Naive thymus-derived CD4-positive, alpha-beta T cell (primary cell): ENCODE measurements around the gene TFEB. TPM values are rescaled to one million over a fixed set of nuclear protein-coding genes. Genes with fewer than 3 reads are reported as not detected.

Experiments used
- ATAC-seq: fragments of 150-1000 bp; cut with Tn5 transposase; 2 replicates; pipeline ENCODE4 v1.10.0; 2021; ENCODE audit warnings: mild to moderate bottlenecking, moderate library complexity
- CTCF ChIA-PET: fragments of 350-600 bp; sonication (Branson Sonifier 250); formaldehyde crosslinking; loops from one replicate; lab custom pipeline; 2021; ENCODE audit warnings: antibody characterized with exemption; lab: Charles Lee
- POLR2A ChIA-PET: fragments of 350-600 bp; sonication (Branson Sonifier 250); formaldehyde crosslinking; loops from one replicate; lab custom pipeline; 2021; ENCODE audit warnings: antibody characterized with exemption, inconsistent platforms; lab: Charles Lee
- DNase-seq, 9 donors: peaks; one replicate each; pipeline versions ENCODE4 v3.0.0 to v3.0.0-alpha.2; 2020 to 2022; ENCODE audit warnings: mixed read lengths in 1 of 9
- H3K27ac ChIP-seq: one replicate; pipeline ENCODE4 v1.7.0; 2013; ENCODE audit warnings: mild to moderate bottlenecking, low read depth, low read length, moderate library complexity
- H3K27me3 ChIP-seq, 2 donors: one replicate each; pipeline ENCODE4 v1.7.0; 2013; ENCODE audit warnings: low read length in 2 of 2, mild to moderate bottlenecking in 2 of 2, moderate library complexity in 2 of 2; ENCODE audit not compliant: control insufficient read depth in 2 of 2, insufficient read depth in 2 of 2
- H3K36me3 ChIP-seq, 3 experiments: 1 replicate in 2 of 3; 2 replicates in 1 of 3; pipeline ENCODE4 v1.7.0; 2013; ENCODE audit warnings: low read length in 3 of 3, mild to moderate bottlenecking in 3 of 3, moderate library complexity in 1 of 3; ENCODE audit not compliant: insufficient read depth in 3 of 3, control insufficient read depth in 2 of 3
- H3K4me1 ChIP-seq, 2 donors: one replicate each; pipeline ENCODE4 v1.7.0; 2013; ENCODE audit warnings: low read length in 2 of 2, mild to moderate bottlenecking in 2 of 2, moderate library complexity in 1 of 2; ENCODE audit not compliant: control insufficient read depth in 2 of 2, insufficient read depth in 2 of 2
- H3K4me3 ChIP-seq: 2 replicates; pipeline ENCODE4 v1.7.0; 2013; ENCODE audit warnings: mild to moderate bottlenecking, low read length
- H3K9me3 ChIP-seq, 3 experiments: 1 replicate in 2 of 3; 2 replicates in 1 of 3; pipeline ENCODE4 v1.7.0; 2013; ENCODE audit warnings: low read length in 3 of 3; ENCODE audit not compliant: control insufficient read depth in 2 of 3
- H3K27ac Mint-ChIP-seq, 9 donors: one replicate each; pipeline ENCODE4 v1.8.0; 2020 to 2022; ENCODE audit warnings: mixed read lengths in 9 of 9, mild to moderate bottlenecking in 8 of 9, moderate library complexity in 5 of 9, inconsistent platforms in 2 of 9
- H3K27me3 Mint-ChIP-seq, 5 donors: one replicate each; pipeline ENCODE4 v1.8.0; 2021 to 2022; ENCODE audit warnings: mixed read lengths in 5 of 5, mild to moderate bottlenecking in 1 of 5
- H3K36me3 Mint-ChIP-seq, 5 donors: one replicate each; pipeline ENCODE4 v1.8.0; 2020 to 2022; ENCODE audit warnings: mixed read lengths in 5 of 5, mild to moderate bottlenecking in 3 of 5, inconsistent platforms in 1 of 5
- H3K4me1 Mint-ChIP-seq, 7 donors: one replicate each; pipeline ENCODE4 v1.8.0; 2020 to 2022; ENCODE audit warnings: mixed read lengths in 7 of 7, mild to moderate bottlenecking in 3 of 7, inconsistent platforms in 1 of 7
- H3K4me3 Mint-ChIP-seq, 10 donors: one replicate each; pipeline ENCODE4 v1.8.0; 2020 to 2022; ENCODE audit warnings: mild to moderate bottlenecking in 10 of 10, mixed read lengths in 10 of 10, moderate library complexity in 6 of 10, inconsistent platforms in 2 of 10
- H3K9me3 Mint-ChIP-seq, 11 donors: one replicate each; pipeline ENCODE4 v1.8.0; 2020 to 2022; ENCODE audit warnings: mixed read lengths in 11 of 11, mild to moderate bottlenecking in 4 of 11, inconsistent platforms in 1 of 11, moderate library complexity in 1 of 11
- intact Hi-C, 2 donors: fragments of 100-400 bp; cut with micrococcal nuclease; formaldehyde crosslinking; loops; one replicate each; pipeline ENCODE4 v1.15.1; 2023
- polyA plus RNA-seq, 2 donors: library from polyadenylated mRNA; unstranded; fragments of 300-500 nt; fragmentation: Illumina TruSeq; gene quantifications; one replicate each; pipeline ENCODE4 v1.2.3, GENCODE V29; 2021
- total RNA-seq, 6 experiments: library from RNA in 5 of 6; stranded (reverse) in 5 of 6; gene quantifications; 1 replicate in 5 of 6; 2 replicates in 1 of 6; pipeline ENCODE4 v1.2.3 and lab custom pipeline; 2021 to 2026

TFEB gene
- total and polyA plus RNA-seq, 7 experiments from 2014 or later = 2.4 to 39.9 (median 8.0) TPM

DNA sequence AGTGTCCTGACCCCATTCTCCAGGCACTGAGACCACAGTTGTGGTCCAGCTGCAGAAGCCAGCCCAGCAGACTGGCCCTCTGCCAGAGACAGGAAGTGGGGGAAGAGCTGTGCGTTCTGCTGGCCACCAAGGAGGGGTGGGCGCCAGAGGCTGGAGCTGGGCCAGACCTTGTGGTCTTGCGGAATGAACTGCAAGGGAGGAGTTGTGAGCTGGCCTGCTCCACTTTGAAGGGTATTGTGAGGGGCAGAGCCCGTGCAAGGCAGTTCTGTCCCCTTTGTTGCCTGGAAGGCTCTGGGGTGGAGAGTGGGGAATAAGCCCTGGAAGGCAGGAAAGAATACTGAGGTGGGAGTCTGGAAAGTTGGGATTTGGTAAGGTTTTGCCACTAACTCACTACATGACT lies 100.8 kb downstream of the TFEB start:
- H3K4me3 Mint-ChIP-seq = no peak overlapping the region
- no peak overlapping the region for H3K27ac Mint-ChIP-seq
- Histone ChIP-seq H3K4me3 (no peak overlapping the region), H3K4me1 (peaks cover 3 to 10% of the 10 kb centered on the region in 2 donors), H3K27me3 (peaks cover 0 to 7% of the 10 kb centered on the region in 2 donors), H3K9me3 (no peaks in the 10 kb centered on the region), H3K36me3 (no peaks in the 10 kb centered on the region), H3K27ac (no peak overlapping the region)
- POLR2A ChIA-PET = no interaction called here
- peaks cover 0 to 3% (median 0%) of the 10 kb centered on the region in 5 donors for H3K36me3 Mint-ChIP-seq
- no peak for DNase-seq
- H3K27me3 Mint-ChIP-seq = peaks cover 35 to 66% (median 41%) of the 10 kb centered on the region in 5 donors
- peaks cover 0 to 2% (median 0%) of the 10 kb centered on the region in 11 donors for H3K9me3 Mint-ChIP-seq
- no peak for ATAC-seq
- H3K4me1 Mint-ChIP-seq = peaks cover 0 to 12% (median 10%) of the 10 kb centered on the region in 7 donors
- CTCF ChIA-PET = no interaction called here
- intact Hi-C loops = no loop called here

Other genes with a start within 250 kb of the TFEB start
- 1 to 10 TPM; 3.1 to 7.6 (median 4.9) TPM for gene FOXP4, start 189.2 kb downstream of the TFEB start, total RNA-seq
- under 1 TPM; 0.07 to 0.21 TPM for gene FOXP4, start 189.2 kb downstream of the TFEB start, polyA plus RNA-seq
- not detected for gene MDFI, start 97.1 kb downstream of the TFEB start, total RNA-seq
- not detected for gene MDFI, start 97.1 kb downstream of the TFEB start, polyA plus RNA-seq
- not detected for gene PGC, start 11.8 kb upstream of the TFEB start, total RNA-seq
- not detected for gene PGC, start 11.8 kb upstream of the TFEB start, polyA plus RNA-seq
- 10 to 100 TPM in 1 of 5 experiments, 1 to 10 TPM in 4; 5.1 to 10.6 (median 5.5) TPM for gene FRS3, start 44.3 kb upstream of the TFEB start, total RNA-seq
- 1 to 10 TPM; 1.9 to 2.4 TPM for gene FRS3, start 44.3 kb upstream of the TFEB start, polyA plus RNA-seq
- under 1 TPM in 1 of 5 experiments, not detected in 4; 0.61 TPM for gene PRICKLE4, start 45.2 kb upstream of the TFEB start, total RNA-seq
- gene PRICKLE4, start 45.2 kb upstream of the TFEB start, polyA plus RNA-seq = not detected
- gene TOMM6, start 52.1 kb upstream of the TFEB start, total RNA-seq = 100 to 1,000 TPM; 114 to 193 (median 128) TPM
- gene TOMM6, start 52.1 kb upstream of the TFEB start, polyA plus RNA-seq = 100 to 1,000 TPM; 391 to 449 TPM
- gene USP49, start 159.8 kb upstream of the TFEB start, total RNA-seq = 1 to 10 TPM; 1.8 to 6.0 (median 3.1) TPM
- gene USP49, start 159.8 kb upstream of the TFEB start, polyA plus RNA-seq = under 1 TPM; 0.44 to 0.61 TPM
- 10 to 100 TPM in 1 of 5 experiments, 1 to 10 TPM in 4; 4.5 to 21.7 (median 9.4) TPM for gene MED20, start 185.5 kb upstream of the TFEB start, total RNA-seq
- gene MED20, start 185.5 kb upstream of the TFEB start, polyA plus RNA-seq = 1 to 10 TPM; 4.2 to 4.7 TPM
- 10 to 100 TPM in 1 of 5 experiments, 1 to 10 TPM in 4; 3.9 to 35.7 (median 8.1) TPM for gene BYSL, start 185.9 kb upstream of the TFEB start, total RNA-seq
- gene BYSL, start 185.9 kb upstream of the TFEB start, polyA plus RNA-seq = 1 to 10 TPM; 4.4 to 6.6 TPM
- 100 to 1,000 TPM; 285 to 433 (median 313) TPM for gene CCND3, start 206.2 kb upstream of the TFEB start, total RNA-seq
- gene CCND3, start 206.2 kb upstream of the TFEB start, polyA plus RNA-seq = 100 to 1,000 TPM; 474 to 764 TPM